Tibial nerve (tissue), 3 donors: Measurements from ENCODE around the gene GRIA1.

Experiments used
- CTCF ChIP-seq, 5 experiments: fragments of 200-600 bp in 3 of 5; fragments of 450-650 bp in 2 of 5; sonication (generic) in 3 of 5; IDR thresholded peaks; one replicate each; pipeline ENCODE4 v1.5.1; 2016 to 2019; ENCODE audit warnings: antibody characterized with exemption in 5 of 5, mild to moderate bottlenecking in 3 of 5, moderate library complexity in 2 of 5
- POLR2A ChIP-seq, 2 donors: fragments of 450-650 bp; IDR thresholded peaks; one replicate each; pipeline ENCODE4 v1.6.1; 2017; ENCODE audit warnings: antibody characterized with exemption in 2 of 2, mild to moderate bottlenecking in 2 of 2, moderate library complexity in 2 of 2

- TF ChIP-seq CTCF (IDR thresholded peaks at IDR 0.05): no peak
- TF ChIP-seq POLR2A (IDR thresholded peaks at IDR 0.05): no peak
These were observed 110.9 kb downstream of the GRIA1 start for GRCh38 chr5:153601377-153601776.
